Adrenal gland (tissue), 12 donors: ENCODE data around the gene REXO5. TPM values are rescaled to one million over a fixed set of nuclear protein-coding genes. Genes with fewer than 3 reads are reported as not detected.

ENCODE experiments used
- DNase-seq, 7 donors: peaks; one replicate each; pipeline ENCODE4 v3.0.0-alpha.2; 2019 to 2020
- H3K27ac ChIP-seq, 5 donors: fragments of 200-600 bp; sonication (generic) in 4 of 5; 1 replicate in 3 of 5; 2 replicates in 2 of 5; pipeline versions ENCODE4 v1.5.1 to v1.8.0; 2016 to 2020; ENCODE audit warnings: mild to moderate bottlenecking in 1 of 5
- H3K27me3 ChIP-seq: fragments of 200-600 bp; 2 replicates; pipeline ENCODE4 v1.8.0; 2021
- H3K36me3 ChIP-seq, 2 donors: fragments of 200-600 bp; replicated peaks in 1 of 2; 1 replicate in 1 of 2; 2 replicates in 1 of 2; pipeline versions ENCODE4 v1.5.1 to v1.8.0; 2018 to 2022
- H3K4me1 ChIP-seq, 2 donors: fragments of 200-600 bp; replicated peaks in 1 of 2; 1 replicate in 1 of 2; 2 replicates in 1 of 2; pipeline versions ENCODE4 v1.5.1 to v1.8.0; 2018 to 2021
- H3K4me3 ChIP-seq, 4 donors: fragments of 200-600 bp; sonication (generic) in 3 of 4; one replicate each; pipeline ENCODE4 v1.5.1; 2016 to 2018
- H3K9me3 ChIP-seq, 3 donors: fragments of 200-600 bp; sonication (generic) in 1 of 3; replicated peaks in 1 of 3; 1 replicate in 2 of 3; 2 replicates in 1 of 3; pipeline versions ENCODE4 v1.5.1 to v1.8.0; 2016 to 2021
- CTCF ChIP-seq, 6 experiments: fragments of 450-650 bp in 4 of 6; fragments of 200-600 bp in 2 of 6; sonication (generic) in 1 of 6; IDR thresholded peaks; 1 replicate in 5 of 6; 2 replicates in 1 of 6; pipeline versions ENCODE4 v1.5.1 to v1.8.0; 2016 to 2021; ENCODE audit warnings: antibody characterized with exemption in 6 of 6, mild to moderate bottlenecking in 2 of 6, moderate library complexity in 1 of 6
- POLR2A ChIP-seq, 2 donors: fragments of 450-650 bp; IDR thresholded peaks; one replicate each; pipeline ENCODE4 v1.6.1; 2017; ENCODE audit warnings: antibody characterized with exemption in 2 of 2, mild to moderate bottlenecking in 2 of 2, moderate library complexity in 1 of 2
- WGBS, 4 donors: extraction: QIAGEN DNeasy Blood & Tissue Kit in 2 of 4; methylation state at CpG; one replicate each; pipeline versions ENCODE4 v1.1.5 to v1.1.7; 2013 to 2017; 5-methylcytosine and 5-hydroxymethylcytosine counted together
- intact Hi-C, 2 donors: fragments of 100-400 bp; cut with DNase I; formaldehyde crosslinking; loops; one replicate each; pipeline versions ENCODE4 v1.14.1 to v1.15.0; 2022 to 2023
- polyA plus RNA-seq, 3 donors: library from polyadenylated mRNA; stranded (reverse); fragments of 200-250 nt in 2 of 3; fragments of 350-450 nt in 1 of 3; fragmentation: Illumina TruSeq in 1 of 3; extraction: RNeasy Lipid Tissue Mini Kit (QIAGEN cat#74804) in 1 of 3; gene quantifications; one replicate each; pipeline ENCODE4 v1.2.3, GENCODE V29; 2013 to 2014
- total RNA-seq, 9 donors: library from RNA; depleted of rRNA in 4 of 9; stranded (reverse); fragments of >200 nt in 4 of 9; fragments of 120-200 nt in 1 of 9; fragmentation: NEBNext Ultra II Directional in 1 of 9; extraction: Animal tissue kit (Norgen Biotek cat#: 25700) in 1 of 9; gene quantifications; one replicate each; pipeline versions ENCODE4 v1.1.0 to v1.2.4, GENCODE V29; 2013 to 2023
- donor health status: healthy with polysubstance abuse.
- donor health status: Bipolar disorder and iron deficiency.
- donor health status: DM: yes; HTN: yes; CAD: no.
- donor health status: DM: no; HTN: no; CAD: no.
- donor health status: DM: no; HTN: no; CAD: no.
- donor health status: DM: yes; HTN: yes; CAD: no.

The REXO5 gene
- total and polyA plus RNA-seq, 12 donors, result 0.78 to 10.1 (median 3.5) TPM

- intact Hi-C loops, result loop anchor here (5.0 to 10.0 kb wide), 3 partner anchors 101 to 241 kb away; no protein-coding TSS in a partner anchor
- no peak for DNase-seq
- no peaks in the 10 kb centered on the region for H3K36me3 ChIP-seq
- H3K4me3 ChIP-seq, result no peak overlapping the region
- TF ChIP-seq POLR2A (IDR thresholded peaks at IDR 0.05) (no peak), CTCF (IDR thresholded peaks at IDR 0.05) (no peak)
- H3K27ac ChIP-seq, result no peak overlapping the region
- no peaks in the 10 kb centered on the region for H3K9me3 ChIP-seq
- no peaks in the 10 kb centered on the region for H3K27me3 ChIP-seq
- peaks cover 15 to 17% of the 10 kb centered on the region in 2 donors for H3K4me1 ChIP-seq
These were observed 40.2 kb downstream of the REXO5 start for GRCh38 chr16:20846551-20846950.

GRCh38 chr16:20847550-20847949, 41.2 kb downstream of the REXO5 start:
- DNase-seq, result no peak
- no peaks in the 10 kb centered on the region for H3K9me3 ChIP-seq
- no peak overlapping the region for H3K4me3 ChIP-seq
- intact Hi-C loops, result loop anchor here (5.0 to 10.0 kb wide), 3 partner anchors 100 to 240 kb away; no protein-coding TSS in a partner anchor
- TF ChIP-seq CTCF (IDR thresholded peaks at IDR 0.05), result no peak
- no peak for TF ChIP-seq POLR2A (IDR thresholded peaks at IDR 0.05)
- no peaks in the 10 kb centered on the region for H3K27me3 ChIP-seq
- WGBS, 4 donors, result 42 to 95% (median 74%) methylated on average over 2 of the region's 2 CpGs
- H3K27ac ChIP-seq, result no peak overlapping the region
- peaks cover 16 to 26% of the 10 kb centered on the region in 2 donors for H3K4me1 ChIP-seq
- H3K36me3 ChIP-seq, result no peaks in the 10 kb centered on the region

- H3K4me1 ChIP-seq, result peaks cover 16 to 48% of the 10 kb centered on the region in 2 donors
- peak; percentile 62 to 93 (median 78) for DNase-seq
- intact Hi-C loops, result loop anchor here (5.0 to 10.0 kb wide), 5 partner anchors 48 to 238 kb away; no protein-coding TSS in a partner anchor
- TF ChIP-seq CTCF (IDR thresholded peaks at IDR 0.05) (peak; percentile 95 to 99 (median 98)), POLR2A (IDR thresholded peaks at IDR 0.05) (no peak)
- H3K27ac ChIP-seq, result peak overlapping the region in 4 of 5 donors; percentile 4 to 83 (median 56)
- H3K4me3 ChIP-seq, result no peak overlapping the region
- no peaks in the 10 kb centered on the region for H3K9me3 ChIP-seq
- WGBS, 4 donors, result 29 to 40% (median 38%) methylated on average over 6 of the region's 6 CpGs
- no peaks in the 10 kb centered on the region for H3K27me3 ChIP-seq
- H3K36me3 ChIP-seq, result no peaks in the 10 kb centered on the region
These were observed 43.5 kb downstream of the REXO5 start for GRCh38 chr16:20849589-20850390.

- no peaks in the 10 kb centered on the region for H3K27me3 ChIP-seq
- H3K4me3 ChIP-seq, result no peak overlapping the region
- TF ChIP-seq CTCF (IDR thresholded peaks at IDR 0.05), result no peak
- no peak for TF ChIP-seq POLR2A (IDR thresholded peaks at IDR 0.05)
- WGBS, 4 donors, result 66 to 80% (median 74%) methylated on average over 3 of the region's 3 CpGs
- H3K9me3 ChIP-seq, result no peaks in the 10 kb centered on the region
- no peaks in the 10 kb centered on the region for H3K36me3 ChIP-seq
- intact Hi-C loops, result loop anchor here (5.0 to 10.0 kb wide), 2 partner anchors 46 to 94 kb away; no protein-coding TSS in a partner anchor
- peaks cover 16 to 48% of the 10 kb centered on the region in 2 donors for H3K4me1 ChIP-seq
- DNase-seq, result no peak
- H3K27ac ChIP-seq, result peak overlapping the region; percentile 0 to 83 (median 56)
These were observed 44.7 kb downstream of the REXO5 start for GRCh38 chr16:20850981-20851380.
